Neural progenitor cell (in vitro differentiated cells): Measurements from ENCODE around the gene TANK.

Experiments
- EZH2phosphoT487 ChIP-seq: fragments of 200-600 bp; sonication (generic); IDR thresholded peaks from 2 replicates; pipeline ENCODE4 v1.6.1; 2017; ENCODE audit warnings: antibody characterized with exemption
- TF ChIP-seq, protein P1 (sequence below): fragments of 200-600 bp; sonication (generic); IDR thresholded peaks from 2 replicates; pipeline ENCODE4 v1.5.1; 2017; ENCODE audit warnings: antibody characterized with exemption, mild to moderate bottlenecking

DNA sequence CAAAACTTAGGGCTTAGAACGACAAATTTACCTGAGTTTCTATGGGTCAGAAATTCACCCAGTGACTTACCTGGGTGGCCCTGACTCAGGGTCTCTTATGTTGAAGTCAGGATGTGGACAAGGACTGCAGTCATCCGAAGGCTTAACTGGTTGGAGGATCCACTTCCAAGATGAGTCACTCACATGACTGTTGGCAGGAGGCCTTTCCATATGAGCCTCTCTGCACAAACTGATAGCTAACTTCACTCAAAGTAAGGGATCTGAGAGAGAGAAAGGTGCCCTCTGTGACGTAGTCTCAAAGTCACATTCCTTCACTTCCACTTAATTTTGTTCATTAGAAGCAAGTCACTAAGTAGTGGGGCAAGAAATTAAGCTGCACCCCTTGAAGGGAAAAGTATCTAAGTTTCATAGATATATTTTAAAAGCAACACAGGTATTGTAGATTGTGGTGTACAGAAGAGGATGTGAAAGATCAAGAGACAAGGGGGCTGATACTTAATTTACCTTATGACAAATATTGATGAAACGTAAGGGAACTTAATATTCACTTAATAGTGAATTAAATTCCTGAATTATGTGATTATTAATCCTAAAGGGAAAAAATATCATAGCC is 48.4 kb downstream of the TANK start:
- TF ChIP-seq, protein P1, sequence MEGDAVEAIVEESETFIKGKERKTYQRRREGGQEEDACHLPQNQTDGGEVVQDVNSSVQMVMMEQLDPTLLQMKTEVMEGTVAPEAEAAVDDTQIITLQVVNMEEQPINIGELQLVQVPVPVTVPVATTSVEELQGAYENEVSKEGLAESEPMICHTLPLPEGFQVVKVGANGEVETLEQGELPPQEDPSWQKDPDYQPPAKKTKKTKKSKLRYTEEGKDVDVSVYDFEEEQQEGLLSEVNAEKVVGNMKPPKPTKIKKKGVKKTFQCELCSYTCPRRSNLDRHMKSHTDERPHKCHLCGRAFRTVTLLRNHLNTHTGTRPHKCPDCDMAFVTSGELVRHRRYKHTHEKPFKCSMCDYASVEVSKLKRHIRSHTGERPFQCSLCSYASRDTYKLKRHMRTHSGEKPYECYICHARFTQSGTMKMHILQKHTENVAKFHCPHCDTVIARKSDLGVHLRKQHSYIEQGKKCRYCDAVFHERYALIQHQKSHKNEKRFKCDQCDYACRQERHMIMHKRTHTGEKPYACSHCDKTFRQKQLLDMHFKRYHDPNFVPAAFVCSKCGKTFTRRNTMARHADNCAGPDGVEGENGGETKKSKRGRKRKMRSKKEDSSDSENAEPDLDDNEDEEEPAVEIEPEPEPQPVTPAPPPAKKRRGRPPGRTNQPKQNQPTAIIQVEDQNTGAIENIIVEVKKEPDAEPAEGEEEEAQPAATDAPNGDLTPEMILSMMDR, result no peak
- no peak for TF ChIP-seq EZH2phosphoT487
